Inflammatory macrophage treated with lipopolysaccharide for 4 hours (primary cell): ENCODE results near the gene SH3RF3.

Experiments used
- DNase-seq: peaks from one replicate; pipeline ENCODE4 v3.0.0-alpha.2; 2020

SH3RF3 gene

DNA sequence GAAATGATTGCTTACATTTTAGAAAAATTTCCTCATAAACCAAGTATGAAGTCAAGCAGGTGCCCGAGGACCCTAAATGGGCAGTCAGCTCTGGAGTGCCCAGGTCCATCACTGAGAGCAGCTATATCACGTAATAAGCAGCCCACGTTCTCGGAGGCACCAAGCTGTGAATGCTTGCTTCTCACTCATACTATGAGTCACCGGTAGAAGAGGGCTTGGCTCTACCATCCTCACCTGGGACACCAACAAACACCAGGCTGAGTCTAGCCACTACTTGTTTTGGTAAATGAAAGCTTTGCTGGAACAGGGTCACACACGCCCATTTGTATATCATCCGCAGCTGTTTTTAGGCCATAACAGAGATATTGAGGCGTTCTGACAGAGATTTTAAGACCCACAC lies 277.3 kb downstream of the SH3RF3 start:
- no peak for DNase-seq

DNA sequence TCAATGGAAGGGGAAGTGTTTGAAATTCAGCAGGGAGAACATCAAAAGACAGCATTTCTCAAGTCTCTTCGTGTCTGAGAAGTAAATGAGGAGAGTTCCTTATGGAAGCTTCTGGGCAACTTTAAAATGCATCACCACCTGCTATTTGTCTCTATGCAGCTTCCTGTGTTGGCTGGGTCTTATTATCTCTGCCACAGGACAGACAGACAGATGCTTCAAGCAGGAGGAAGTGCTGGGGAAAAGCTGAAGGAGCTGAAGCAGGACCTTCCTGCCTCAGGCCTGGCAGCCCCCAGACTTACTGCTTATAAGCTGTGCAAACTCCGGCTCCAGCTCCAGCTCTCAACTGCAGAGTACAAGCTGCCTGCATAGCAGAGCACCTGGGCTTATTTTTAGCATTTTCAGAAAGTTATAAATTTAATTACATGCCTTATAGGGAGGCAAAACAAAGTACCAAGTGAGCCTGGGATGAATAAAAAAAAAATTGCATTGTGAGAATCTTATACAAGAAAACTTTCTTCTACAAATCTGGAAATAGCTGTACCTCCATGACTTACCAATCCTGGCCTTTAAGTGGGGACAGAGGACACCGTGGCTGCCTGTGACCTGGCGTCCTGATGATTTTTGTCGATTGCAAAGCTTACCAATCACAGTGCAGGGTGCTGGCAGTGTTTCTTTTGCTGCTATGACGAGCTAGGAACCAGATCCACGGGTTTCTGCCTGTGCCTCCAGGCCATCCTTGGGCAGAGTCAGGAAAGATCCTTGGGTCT lies 278.5 kb downstream of the SH3RF3 start:
- DNase-seq, result no peak

DNA sequence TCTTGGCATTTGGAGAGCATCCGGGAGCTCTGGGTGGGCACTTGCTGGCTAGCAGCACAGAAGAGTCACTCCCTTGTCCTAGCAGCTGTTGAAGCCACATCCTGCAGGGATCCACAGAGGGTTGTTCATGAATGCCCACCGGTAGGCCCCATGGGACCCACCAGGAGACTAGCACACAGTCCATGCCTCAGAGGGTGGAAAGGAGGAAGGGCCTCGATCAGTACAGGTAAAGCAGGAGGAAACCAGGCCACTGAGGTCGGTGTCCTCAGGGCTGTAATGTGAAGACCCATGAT lies 279.0 kb downstream of the SH3RF3 start:
- no peak for DNase-seq

DNA sequence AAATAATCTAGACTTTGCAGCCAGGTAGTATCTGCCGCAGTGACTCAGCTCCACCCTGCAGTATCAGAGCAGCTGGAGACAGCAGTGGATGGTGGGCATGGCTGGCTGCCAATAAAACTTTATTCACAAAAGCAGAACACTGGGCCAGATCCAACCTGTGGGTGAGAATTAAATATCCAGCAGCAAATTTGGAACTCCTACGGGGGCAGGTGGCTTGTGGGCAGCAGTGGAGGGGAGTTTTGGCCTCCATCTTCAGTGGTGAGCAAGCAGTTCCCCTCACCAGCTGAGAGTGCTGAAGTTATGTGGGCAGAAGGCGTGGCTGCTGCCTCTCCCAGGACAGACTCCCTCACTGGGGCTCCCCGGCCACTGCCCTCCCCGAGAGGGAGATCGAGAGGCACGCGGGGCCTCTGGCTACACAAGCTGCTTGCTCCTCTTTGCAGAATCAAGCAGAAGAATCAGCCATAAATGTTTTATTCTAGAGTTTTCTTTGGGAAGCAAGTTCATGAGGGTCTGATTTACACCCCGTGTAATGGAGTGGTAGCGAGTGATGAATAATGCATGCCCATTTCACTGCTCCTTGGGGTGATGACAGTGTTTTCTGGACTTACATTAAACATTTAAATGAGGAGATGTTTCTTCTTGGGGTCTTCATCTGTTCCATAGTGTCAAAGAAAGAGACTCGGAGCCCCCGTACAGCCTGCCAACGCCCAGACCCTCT lies 280.5 kb downstream of the SH3RF3 start:
- DNase-seq, result no peak

DNA sequence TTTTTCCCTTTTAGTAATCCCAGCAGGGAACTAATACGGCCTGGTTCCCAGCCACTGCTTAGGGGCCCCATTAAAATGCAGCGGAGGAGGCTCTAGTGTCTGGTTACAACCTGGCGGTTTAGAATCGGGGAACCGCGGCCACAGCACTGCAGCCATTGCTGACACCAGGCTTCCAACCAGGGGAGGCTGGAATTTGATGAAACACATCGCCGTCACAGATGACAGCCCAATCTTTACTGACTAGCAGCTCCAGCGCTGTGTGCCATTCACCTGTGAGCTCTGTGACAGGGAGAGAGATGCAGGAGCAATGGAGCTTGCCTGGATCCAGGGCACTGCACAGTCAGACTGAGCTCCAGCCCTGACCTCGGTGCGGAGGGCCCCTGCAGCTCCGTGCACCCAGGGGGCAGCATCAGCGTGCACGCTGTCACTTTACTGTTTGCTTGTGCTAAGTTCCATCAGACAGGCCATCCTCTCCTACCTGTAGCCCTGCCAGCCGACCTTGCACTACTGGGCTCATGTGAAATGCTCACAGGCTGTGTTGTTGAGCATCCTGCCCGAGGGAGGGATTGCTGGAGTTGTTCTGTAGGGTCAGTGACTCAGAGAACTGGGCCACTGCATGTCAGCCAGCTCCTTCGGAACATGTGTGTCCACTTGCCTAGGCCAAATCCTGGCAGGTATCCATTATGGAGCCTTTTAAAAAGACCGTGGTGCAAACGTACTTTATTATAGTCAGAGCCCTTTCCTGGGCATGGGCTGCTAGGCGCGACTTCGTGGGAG lies 281.2 kb downstream of the SH3RF3 start:
- DNase-seq, result no peak

DNA sequence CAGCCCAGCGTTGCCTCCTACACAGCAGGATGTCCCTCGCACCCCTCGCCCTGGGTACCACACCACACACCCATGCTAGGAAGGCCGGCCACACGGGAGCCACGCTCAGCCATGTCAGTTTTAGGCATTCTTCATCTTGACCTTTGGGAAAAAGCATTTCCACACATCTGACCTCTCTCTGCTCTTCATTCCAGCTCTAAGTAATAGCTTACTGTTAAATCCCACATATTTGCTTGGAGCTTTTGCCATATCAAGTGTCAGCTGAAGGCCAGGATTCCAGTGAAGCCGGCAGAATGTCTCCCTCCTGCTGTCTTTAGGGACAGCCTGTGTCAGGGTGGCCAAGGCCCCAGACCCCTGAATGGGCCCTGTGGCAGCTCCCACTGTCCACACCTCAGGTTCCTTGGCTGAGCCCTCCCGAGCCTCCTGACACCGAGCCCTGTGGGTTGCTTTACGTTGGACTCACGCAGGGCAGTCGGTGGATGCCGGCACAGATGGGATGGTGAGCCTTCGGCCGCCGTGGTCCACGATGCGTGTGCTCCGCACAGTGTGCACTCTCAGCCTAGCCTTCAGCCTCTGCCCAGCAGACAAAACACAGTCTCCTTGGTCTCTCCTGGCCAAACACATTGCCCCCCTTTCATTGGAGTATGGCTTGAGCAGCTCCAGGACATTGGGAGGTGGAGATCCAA lies 282.8 kb downstream of the SH3RF3 start:
- no peak for DNase-seq

DNA sequence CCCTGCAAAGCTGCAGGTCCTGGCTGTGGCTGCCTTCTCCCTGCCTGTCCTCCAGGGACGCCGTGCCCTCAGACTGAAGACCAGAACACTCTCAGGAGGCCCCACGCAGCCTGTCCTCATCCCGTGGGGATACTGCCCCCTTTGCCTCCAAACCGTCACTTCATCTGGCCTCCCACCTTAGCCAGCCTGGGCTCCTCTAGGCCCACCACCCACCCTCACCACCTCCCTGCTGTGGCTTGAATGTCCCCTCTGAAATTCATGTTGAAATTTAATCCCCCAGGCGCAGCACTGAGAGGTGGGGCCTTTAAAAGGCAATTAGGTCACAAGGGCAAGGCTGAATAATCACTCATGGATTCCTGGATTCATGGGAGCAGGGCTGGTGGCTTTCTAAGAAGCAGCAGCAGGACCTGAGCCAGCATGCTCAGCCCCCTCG lies 286.6 kb downstream of the SH3RF3 start:
- no peak for DNase-seq

DNA sequence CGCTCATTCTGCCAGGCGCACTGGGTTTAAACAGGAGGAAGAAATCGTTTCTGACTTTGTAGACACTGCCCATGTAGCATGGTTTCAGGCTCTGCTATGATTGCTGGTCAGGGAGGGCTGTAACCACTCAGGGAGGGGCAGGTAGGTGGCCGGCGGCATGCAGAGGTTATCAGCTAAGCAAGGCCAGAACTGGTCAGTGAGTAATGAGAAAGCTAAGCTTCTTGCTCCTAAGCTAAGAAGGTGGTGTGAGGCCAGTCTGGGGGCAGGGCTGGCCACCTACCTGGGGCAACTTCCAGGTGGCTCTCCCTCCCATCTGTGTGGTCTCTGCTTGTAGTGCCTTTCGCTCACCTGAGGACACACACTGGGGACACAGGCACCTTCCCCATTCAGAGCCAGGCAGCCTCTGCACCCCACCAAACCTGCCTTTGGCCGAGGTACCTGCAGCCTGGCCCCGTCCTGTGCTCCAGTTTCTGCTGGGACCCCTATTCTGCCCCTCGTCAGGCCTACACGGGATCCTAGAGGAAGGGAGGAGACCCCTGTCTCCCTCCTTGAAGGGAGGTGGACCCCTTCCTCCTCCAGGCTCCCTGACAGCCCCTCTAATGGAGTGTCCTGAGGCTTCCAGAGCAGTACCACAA lies 288.8 kb downstream of the SH3RF3 start:
- DNase-seq, result no peak

DNA sequence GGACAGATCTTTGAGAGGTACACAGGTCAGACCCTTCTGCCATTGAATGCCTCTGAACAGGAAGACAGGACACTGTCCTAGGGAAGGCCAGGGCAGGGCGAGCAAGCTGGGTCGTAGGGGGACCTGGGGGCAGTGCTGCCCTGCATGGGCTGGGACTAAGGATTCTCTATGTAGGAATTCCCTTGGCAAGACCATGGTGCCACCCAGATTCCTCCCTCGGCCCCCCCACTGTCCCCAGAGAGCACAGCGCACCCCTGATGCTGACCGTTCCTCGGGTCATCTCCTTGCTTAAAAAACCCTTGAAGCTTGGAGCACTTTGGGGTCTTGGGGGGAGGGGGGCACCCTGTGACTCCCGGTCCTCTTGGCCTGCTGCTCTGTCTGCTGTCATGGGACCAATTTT lies 289.7 kb downstream of the SH3RF3 start:
- DNase-seq, result no peak

DNA sequence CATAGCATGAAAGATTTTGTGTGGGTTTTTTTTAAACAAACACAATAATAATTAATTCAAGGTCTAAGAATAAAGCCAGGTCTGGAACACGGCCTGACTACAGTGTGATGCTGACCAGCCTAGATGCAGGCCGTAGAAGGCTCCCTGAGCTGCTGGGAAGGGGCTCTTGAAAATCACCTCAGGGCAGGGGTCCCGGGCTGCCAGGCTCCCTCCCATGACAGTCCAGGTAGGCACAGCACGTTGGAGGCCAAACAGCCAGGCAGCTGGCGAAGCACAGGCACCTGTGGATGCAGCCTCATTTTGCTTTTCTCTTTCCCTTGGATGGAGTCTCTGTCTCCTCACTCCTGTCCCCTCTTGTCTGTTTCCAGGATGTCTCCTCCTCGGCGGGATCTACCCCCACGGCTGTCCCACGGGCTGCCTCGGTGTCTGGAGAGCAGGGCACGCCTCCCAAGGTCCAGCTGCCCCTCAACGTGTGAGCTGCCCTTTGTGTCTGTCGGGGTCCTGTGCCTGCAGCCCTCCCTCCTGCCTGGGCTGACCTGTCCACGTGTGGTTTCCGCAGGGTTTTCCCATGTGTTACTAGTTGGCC lies 290.3 kb downstream of the SH3RF3 start:
- DNase-seq, result no peak

DNA sequence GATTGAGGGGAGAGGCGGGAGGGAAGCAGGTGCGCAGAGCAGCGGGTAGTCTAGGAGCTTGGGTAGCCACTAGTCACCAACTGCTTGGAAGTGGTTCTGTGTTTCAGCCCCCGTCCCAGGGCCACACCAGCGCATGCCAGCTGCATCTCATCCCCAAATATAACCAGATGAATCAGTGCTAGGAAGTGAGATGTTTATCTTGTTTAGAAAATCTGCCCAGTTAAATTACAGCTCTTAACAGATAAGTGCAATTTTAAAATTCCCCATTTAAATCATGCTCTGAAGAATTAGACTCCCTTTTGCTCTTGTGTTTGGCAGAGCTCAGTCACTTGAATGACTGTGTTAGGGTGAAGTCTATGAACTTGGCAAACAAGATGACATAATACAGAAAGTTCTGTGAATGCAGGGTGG lies 291.0 kb downstream of the SH3RF3 start:
- no peak for DNase-seq

DNA sequence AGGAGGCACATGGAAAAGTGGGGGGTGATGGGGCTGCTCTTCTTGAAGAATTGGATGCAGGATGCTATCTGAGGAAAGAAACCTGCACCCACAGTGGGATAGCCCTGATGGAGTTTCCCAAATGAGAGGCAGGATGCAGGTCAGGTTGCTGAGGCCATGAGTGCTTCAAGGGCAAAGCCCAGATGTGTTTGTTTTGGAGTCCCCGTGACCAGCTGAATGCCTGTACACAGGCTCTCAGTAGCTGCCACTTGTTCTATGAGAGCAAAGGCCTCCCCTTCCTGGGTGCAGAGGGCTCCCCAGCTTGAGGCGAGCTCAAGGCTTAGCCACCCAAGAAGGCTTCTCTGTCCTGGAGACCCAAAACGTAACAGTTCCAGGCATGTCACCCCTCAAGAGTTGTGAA lies 292.1 kb downstream of the SH3RF3 start:
- no peak for DNase-seq

DNA sequence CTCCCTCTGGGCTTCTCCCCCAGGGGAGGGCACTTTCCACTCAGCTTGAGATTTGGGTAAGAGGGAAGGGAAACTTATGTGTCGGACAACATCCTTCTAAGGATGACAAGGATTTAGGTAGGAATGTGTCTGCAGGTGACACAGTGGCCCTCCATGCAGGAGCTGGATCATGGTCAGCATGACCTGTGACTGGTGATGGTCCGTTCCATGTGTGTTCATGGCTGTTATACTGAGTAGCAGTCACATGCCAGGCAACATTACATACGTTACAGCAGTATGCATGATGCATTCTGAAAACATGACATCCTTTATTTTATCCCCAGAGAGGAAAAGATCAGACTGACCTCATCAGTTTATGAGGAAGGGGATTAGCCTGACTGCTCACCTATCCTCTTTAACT lies 292.6 kb downstream of the SH3RF3 start:
- no peak for DNase-seq

DNA sequence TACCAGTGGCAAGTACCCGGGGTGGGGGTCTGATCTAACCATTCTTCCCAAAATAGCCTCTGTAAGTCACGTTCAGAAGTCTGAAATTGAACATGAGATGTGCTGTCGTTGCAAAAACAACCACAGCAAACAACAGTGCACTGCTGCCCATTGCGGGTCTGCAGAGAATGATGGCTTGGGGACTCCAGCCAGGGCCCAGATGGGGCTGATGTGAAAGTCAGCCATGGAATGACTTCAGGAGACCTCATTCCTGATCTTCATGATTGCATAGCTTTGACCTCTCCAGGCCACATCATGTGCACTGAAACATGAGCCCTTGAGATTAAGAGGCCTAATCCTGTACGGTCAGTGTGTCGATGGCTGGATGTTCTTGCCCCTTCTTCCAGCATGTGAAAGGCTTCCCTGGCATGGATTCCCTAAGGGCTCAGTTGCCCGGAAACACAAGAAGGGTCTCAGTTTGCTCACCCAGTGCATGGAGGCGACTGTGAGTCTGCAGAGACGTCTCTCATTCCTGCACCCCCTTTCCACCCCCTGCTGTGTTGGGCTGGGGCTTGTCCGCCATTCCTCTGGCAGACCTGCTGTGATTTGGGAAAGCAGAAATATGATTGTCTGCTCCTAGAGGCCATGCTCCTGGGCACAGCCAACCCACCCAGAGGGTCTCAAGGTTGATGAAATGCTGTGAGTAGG lies 293.2 kb downstream of the SH3RF3 start:
- DNase-seq, result no peak

DNA sequence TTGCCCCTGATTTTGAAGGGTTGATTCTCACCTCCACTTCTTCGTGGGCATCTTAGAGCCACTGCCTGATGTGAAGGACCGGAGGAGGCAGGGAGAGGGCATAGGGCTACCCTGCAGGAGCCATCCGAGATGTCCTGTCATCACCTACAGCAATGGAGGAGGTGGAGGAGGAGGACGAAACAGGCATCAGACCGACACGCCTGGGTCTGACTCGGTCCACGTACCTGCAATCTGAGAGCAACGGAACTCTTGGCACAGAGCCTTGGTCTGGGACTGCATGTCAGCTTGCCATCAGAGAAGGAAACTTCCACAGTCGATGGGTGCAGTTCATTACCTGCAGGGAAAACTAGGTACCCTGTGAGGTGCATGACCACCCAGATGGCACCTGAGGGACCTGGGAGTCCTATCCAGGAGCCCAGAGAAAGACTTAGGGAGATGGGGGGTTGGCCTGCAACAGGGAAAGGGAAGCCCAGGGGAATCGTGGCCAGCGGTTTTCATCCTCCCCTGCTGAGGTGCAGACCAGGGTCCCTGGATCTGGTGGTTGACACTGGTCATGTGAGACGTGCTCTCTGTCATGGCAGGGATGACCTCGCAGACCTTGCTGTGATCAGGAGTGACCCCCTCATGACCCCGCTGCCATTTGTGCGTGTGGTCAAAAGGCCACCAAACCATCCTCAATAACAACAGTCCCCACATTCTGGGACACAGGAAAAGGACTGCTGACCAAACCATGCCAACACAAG lies 293.9 kb downstream of the SH3RF3 start:
- no peak for DNase-seq

DNA sequence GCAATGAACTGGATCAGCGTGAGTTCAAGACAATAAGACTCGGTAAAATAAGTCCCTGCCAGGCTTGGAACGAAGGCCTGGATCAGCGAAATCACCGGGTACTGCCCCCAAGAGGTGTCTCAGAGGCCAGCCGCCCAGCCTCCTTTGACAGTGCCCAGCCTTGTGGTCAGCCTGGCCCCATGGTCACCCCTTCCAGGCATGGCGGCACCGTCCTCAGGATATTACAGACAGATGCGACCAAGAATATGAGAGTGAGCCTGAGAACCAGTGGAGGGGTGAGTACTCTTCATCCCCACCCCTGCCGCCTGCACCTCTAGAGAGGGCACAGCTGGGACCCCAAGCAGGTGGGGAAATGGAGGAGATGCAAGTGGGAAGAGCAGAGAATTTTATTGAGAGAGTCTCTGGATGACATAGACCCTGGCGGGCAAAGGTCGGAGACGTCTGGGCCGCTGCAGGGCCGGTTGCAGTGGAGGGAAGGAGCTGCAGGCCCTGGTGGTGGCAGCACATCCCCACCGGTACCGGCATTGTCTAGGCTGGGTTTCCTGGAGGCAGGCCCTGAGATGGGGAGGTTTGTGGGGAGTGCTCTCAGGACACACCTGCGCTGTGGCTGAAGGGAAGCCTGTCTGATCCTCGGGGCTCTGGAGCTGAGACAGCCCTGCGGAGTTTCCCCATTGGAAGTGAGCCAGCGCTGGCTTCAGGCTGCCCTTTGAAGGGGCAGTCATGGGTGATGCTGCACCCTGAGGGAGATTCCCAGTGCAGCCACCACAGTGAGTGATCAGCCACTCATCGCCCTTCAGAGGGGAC lies 294.8 kb downstream of the SH3RF3 start:
- DNase-seq, result no peak

DNA sequence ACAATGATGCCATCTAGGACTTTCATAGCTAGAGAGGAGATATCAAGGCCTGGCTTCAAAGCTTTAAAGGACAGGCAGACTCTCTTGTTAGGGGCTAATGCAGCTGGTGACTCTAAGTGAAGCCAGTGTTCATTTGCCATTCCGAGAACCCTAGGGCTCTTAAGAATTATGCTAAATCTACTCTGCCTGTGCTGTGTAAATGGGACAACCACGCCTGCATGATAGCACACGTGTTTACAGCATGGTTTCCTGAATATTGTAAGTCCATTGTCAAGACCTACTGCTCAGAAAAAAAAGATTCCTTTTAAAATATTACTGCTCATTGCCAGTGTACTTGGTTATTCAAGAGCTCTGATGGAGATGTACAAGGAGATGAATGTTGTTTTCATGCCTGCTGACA lies 296.4 kb downstream of the SH3RF3 start:
- DNase-seq, result no peak

DNA sequence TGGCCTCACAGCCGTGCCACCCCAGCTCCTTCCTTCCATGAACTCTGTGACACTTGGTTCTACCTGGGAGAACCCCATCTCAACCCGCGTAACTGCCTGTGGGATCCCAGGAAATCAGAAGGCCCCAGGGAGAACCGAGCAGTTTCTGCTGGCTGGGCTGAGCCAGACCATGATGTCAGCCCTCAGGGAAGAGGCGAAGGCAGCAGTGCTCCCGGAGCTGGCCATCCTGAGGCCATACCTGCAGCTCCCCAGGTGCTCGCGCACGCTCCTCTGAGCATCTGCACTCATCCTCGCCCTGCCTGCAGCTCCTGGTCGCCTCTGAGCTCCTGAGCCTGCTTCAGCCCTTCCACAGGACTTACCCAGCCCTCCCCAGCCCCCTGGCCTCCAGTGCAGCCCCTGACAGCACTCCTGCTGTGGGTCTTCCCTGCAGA lies 298.7 kb downstream of the SH3RF3 start:
- DNase-seq, result no peak

DNA sequence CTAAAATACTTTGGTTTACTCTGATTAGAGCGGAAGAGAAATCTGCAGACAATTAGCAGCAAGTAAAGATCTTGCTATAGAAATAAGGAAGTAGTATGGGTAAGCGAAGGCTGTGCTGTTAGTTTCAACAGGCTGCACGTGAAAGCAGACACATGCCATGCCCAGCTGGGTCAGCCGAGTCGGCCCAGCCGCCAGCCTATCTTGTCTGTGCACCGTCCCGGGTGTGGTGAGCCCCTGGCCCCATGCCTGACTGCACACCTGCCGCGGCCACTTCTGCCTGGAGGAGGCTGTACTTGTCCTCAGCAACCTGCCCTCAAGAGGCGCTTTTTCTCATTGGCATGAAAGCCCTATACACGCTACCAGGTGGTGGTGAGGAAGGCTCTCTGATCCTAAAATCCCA lies 299.3 kb downstream of the SH3RF3 start:
- DNase-seq, result no peak
